Body of pancreas (tissue), 4 donors: ENCODE data around the gene CAMK1G.

ENCODE experiments used
- CTCF ChIP-seq, 7 experiments: fragments of 450-650 bp in 4 of 7; fragments of 200-600 bp in 3 of 7; sonication (generic) in 3 of 7; IDR thresholded peaks; one replicate each; pipeline ENCODE4 v1.5.1; 2016 to 2019; ENCODE audit warnings: antibody characterized with exemption in 7 of 7
- POLR2A ChIP-seq, 3 donors: fragments of 450-650 bp; IDR thresholded peaks; one replicate each; pipeline ENCODE4 v1.6.1; 2016; ENCODE audit warnings: antibody characterized with exemption in 3 of 3, mild to moderate bottlenecking in 2 of 3

- TF ChIP-seq CTCF (IDR thresholded peaks at IDR 0.05) (no peak), POLR2A (IDR thresholded peaks at IDR 0.05) (no peak)
Observed at GRCh38 chr1:209539576-209539975, 43.9 kb upstream of the CAMK1G start.
